HFFc6 (cell line): ENCODE data around the gene BCAS2. TPM values are rescaled to one million over a fixed set of nuclear protein-coding genes. Genes with fewer than 3 reads are reported as not detected.

ENCODE experiments used
- DNase-seq: peaks from one replicate; pipeline ENCODE4 v3.0.0-alpha.2; 2018
- H3K27ac Mint-ChIP-seq: 2 replicates; pipeline ENCODE4 v1.8.0; 2020; ENCODE audit warnings: mild to moderate bottlenecking, mixed read lengths
- H3K27me3 Mint-ChIP-seq: 2 replicates; pipeline ENCODE4 v1.8.0; 2021; ENCODE audit warnings: mild to moderate bottlenecking, moderate library complexity, mixed read lengths; ENCODE audit not compliant: insufficient read depth
- H3K36me3 Mint-ChIP-seq: 2 replicates; pipeline ENCODE4 v1.8.0; 2021; ENCODE audit warnings: low read depth, mixed read lengths
- H3K4me1 Mint-ChIP-seq: 2 replicates; pipeline ENCODE4 v1.8.0; 2020; ENCODE audit warnings: low read depth, mixed read lengths
- H3K4me3 Mint-ChIP-seq: 2 replicates; pipeline ENCODE4 v1.8.0; 2020; ENCODE audit warnings: mild to moderate bottlenecking, moderate library complexity, mixed read lengths
- H3K9me3 Mint-ChIP-seq: 2 replicates; pipeline ENCODE4 v1.8.0; 2020; ENCODE audit warnings: mild to moderate bottlenecking, mixed read lengths
- CTCF ChIP-seq: fragments of 200-600 bp; sonication (generic); IDR thresholded peaks from 2 replicates; pipeline ENCODE4 v1.5.0; 2021; ENCODE audit warnings: antibody characterized with exemption, mild to moderate bottlenecking
- total RNA-seq, 6 experiments: library from RNA; stranded (reverse); fragmentation: NEBNext Ultra II Directional; extraction: Animal tissue kit (Norgen Biotek cat#: 25700); gene quantifications; 2 replicates in 1 of 6; 3 replicates in 5 of 6; pipeline ENCODE4 v1.2.3, GENCODE V29; 2021

The BCAS2 gene
- total RNA-seq, 6 experiments from 2014 or later = 40.7 to 49.0 (median 45.1) TPM

DNA sequence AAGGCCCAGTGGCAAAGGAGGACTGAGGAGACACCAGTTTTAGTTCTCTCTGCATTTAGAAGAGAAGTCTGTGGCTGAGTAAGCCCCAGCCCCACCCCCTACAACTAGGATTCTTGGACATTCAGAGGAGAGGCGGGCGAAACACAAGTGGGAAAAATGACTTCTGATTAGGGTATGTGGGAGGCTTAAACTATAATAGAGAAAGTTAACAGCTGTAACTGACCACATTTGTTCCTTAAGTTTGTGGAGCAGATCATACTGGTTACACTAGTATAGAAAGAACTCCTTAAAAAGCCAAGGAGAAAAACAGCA lies 59.2 kb downstream of the BCAS2 start:
- peaks cover 7% of the 10 kb centered on the region for H3K27me3 Mint-ChIP-seq
- no peak overlapping the region for H3K27ac Mint-ChIP-seq
- peaks cover 10% of the 10 kb centered on the region; the same call in 1 of the 2 replicates for H3K4me1 Mint-ChIP-seq
- H3K36me3 Mint-ChIP-seq = no peaks in the 10 kb centered on the region
- no peak for TF ChIP-seq CTCF
- no peak for DNase-seq
- no peaks in the 10 kb centered on the region for H3K9me3 Mint-ChIP-seq
- no peak overlapping the region for H3K4me3 Mint-ChIP-seq

DNA sequence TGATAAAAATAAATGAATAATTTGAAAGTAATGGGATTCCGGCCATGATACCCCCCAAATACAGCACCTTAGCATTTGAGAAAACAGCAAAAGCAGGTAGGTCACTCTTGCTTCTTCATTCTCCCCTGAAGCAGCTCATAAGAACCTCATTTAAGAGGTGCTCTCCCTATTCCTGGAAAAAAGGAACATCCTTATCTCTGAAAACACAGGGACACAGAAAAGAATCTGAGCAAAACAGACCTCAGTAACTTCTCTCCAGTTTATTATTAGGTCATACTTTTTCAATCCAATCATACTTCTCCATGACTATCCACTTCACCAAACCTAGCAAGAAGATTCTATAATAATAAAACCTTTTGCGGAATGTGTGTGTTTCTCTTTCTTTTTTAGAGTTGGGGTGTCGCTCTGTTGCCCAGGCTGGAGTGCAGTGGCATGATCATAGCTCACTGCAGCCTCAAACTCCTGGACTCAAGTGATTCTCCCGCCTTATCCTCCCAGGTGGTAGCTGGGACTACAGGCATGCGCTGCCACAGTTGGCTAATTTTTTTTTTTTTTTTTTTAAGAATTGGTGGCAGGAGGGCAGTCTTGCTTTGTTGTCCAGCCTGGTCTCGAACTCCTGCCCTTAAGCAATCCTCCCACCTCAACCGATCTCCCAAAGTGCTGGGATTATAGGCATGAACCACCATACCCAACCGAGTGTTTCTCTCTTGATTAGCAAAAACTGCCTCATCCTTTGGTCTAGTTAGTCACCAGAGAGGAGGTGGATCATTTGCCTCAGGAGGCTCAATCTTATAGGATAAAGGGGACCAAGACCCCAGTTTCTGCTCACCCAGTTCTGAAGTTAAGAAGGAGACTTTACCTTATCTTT lies 59.8 kb downstream of the BCAS2 start:
- DNase-seq = no peak
- Mint-ChIP-seq H3K9me3 (no peaks in the 10 kb centered on the region), H3K27ac (no peak overlapping the region), H3K36me3 (no peaks in the 10 kb centered on the region), H3K4me3 (no peak overlapping the region), H3K4me1 (peaks cover 10% of the 10 kb centered on the region; the same call in 1 of the 2 replicates), H3K27me3 (peaks cover 7% of the 10 kb centered on the region)
- no peak for TF ChIP-seq CTCF

Other genes starting within 250 kb of the BCAS2 start
- gene TRIM33, start 70.4 kb downstream of the BCAS2 start, total RNA-seq = 10 to 100 TPM; 17.6 to 20.5 (median 19.3) TPM
- 1 to 10 TPM; 1.5 to 2.0 (median 1.8) TPM for gene DENND2C, start 88.4 kb upstream of the BCAS2 start, total RNA-seq
- not detected for gene AMPD1, start 113.9 kb upstream of the BCAS2 start, total RNA-seq
- 10 to 100 TPM; 38.9 to 60.1 (median 49.8) TPM for gene NRAS, start 135.2 kb upstream of the BCAS2 start, total RNA-seq
- 100 to 1,000 TPM; 508 to 582 (median 527) TPM for gene CSDE1, start 176.4 kb upstream of the BCAS2 start, total RNA-seq
- 10 to 100 TPM; 39.1 to 48.7 (median 42.0) TPM for gene SIKE1, start 199.1 kb upstream of the BCAS2 start, total RNA-seq